Sigmoid colon (tissue), 7 donors: ENCODE results near the gene CHST8. TPM values are rescaled to one million over a fixed set of nuclear protein-coding genes. Genes with fewer than 3 reads are reported as not detected.

Source experiments
- DNase-seq: peaks from one replicate; pipeline ENCODE4 v3.0.0-alpha.2; 2019
- H3K27ac ChIP-seq, 4 donors: fragments of 200-600 bp; sonication (generic); one replicate each; pipeline ENCODE4 v1.5.1; 2016 to 2019; ENCODE audit warnings: mild to moderate bottlenecking in 1 of 4
- H3K27me3 ChIP-seq, 3 donors: fragments of 200-600 bp; sonication (generic); one replicate each; pipeline ENCODE4 v1.5.1; 2019; ENCODE audit warnings: mild to moderate bottlenecking in 1 of 3
- H3K36me3 ChIP-seq, 4 donors: fragments of 200-600 bp; sonication (generic); one replicate each; pipeline ENCODE4 v1.5.1; 2016 to 2019
- H3K4me1 ChIP-seq, 4 donors: fragments of 200-600 bp; sonication (generic); one replicate each; pipeline ENCODE4 v1.5.1; 2017 to 2019
- H3K4me3 ChIP-seq, 4 donors: fragments of 200-600 bp; sonication (generic); one replicate each; pipeline ENCODE4 v1.5.1; 2017 to 2019; ENCODE audit warnings: mild to moderate bottlenecking in 2 of 4, moderate library complexity in 1 of 4
- H3K9me3 ChIP-seq, 4 donors: fragments of 200-600 bp in 3 of 4; sonication (generic) in 3 of 4; one replicate each; pipeline versions ENCODE4 v1.5.1 to v1.6.1; 2013 to 2019
- EP300 ChIP-seq, 4 donors: sonication (generic); formaldehyde crosslinking; IDR thresholded peaks; one replicate each; pipeline ENCODE4 v1.6.1; 2017; ENCODE audit warnings: antibody characterized with exemption in 4 of 4
- POLR2A ChIP-seq, 2 donors: fragments of 450-650 bp; IDR thresholded peaks; one replicate each; pipeline ENCODE4 v1.6.1; 2016; ENCODE audit warnings: antibody characterized with exemption in 2 of 2, mild to moderate bottlenecking in 2 of 2, moderate library complexity in 2 of 2
- POLR2AphosphoS5 ChIP-seq, 4 donors: sonication (generic); formaldehyde crosslinking; IDR thresholded peaks; one replicate each; pipeline ENCODE4 v1.6.1; 2017; ENCODE audit warnings: antibody characterized with exemption in 4 of 4
- whole genome bisulfite sequencing, 2 donors: extraction: QIAGEN DNeasy Blood & Tissue Kit; methylation state at CpG; one replicate each; pipeline ENCODE4 v1.1.7; 2013; 5-methylcytosine and 5-hydroxymethylcytosine counted together
- intact Hi-C: fragments of 100-400 bp; cut with DNase I; formaldehyde crosslinking; loops from one replicate; pipeline ENCODE4 v1.15.1; 2023
- polyA plus RNA-seq, 3 donors: library from polyadenylated mRNA; stranded (reverse); fragments of 200-250 nt; gene quantifications; one replicate each; pipeline ENCODE4 v1.2.3, GENCODE V29; 2013
- total RNA-seq, 4 donors: library from RNA; depleted of rRNA; stranded (reverse); fragments of >200 nt; gene quantifications; one replicate each; pipeline ENCODE4 v1.1.0, GENCODE V29; 2016
- TF ChIP-seq, protein P1 (sequence below), 4 experiments: fragments of 450-650 bp in 3 of 4; fragments of 200-600 bp in 1 of 4; IDR thresholded peaks; one replicate each; pipeline ENCODE4 v1.5.1; 2016 to 2019; ENCODE audit warnings: antibody characterized with exemption in 4 of 4, mild to moderate bottlenecking in 3 of 4, moderate library complexity in 2 of 4
- donor health status: healthy with polysubstance abuse.
- donor health status: Bipolar disorder and iron deficiency.
- donor health status: healthy.

Gene CHST8
- total and polyA plus RNA-seq, 7 donors, result 0.35 to 0.60 (median 0.36) TPM; not detected in 4

DNA sequence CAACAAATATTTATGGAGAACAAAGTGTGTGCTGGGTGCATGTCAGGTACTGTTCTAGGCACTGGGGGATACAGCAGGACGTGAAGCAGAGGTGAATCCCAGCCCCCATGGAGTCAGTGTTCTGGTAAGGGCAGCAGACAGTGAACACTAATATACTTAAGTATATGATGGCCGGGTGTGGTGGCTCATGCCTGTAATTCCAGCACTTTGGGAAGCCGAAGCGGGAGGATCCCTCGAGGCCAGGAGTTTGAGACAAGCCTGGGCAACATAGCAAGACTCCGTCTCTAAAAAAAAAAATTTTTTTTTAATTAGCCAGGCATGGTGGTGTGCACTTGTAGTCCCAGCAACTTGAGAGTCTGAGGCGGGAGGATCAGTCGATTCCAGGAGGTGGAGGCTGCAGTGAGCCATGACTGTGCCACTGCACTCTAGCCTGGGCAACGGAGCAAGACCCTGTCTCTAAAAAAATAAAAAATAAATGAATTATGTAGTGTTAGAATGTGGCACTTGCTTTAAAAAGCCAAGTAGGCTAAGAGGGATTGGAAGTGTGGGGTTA is 22.6 kb downstream of the CHST8 start:
- H3K36me3 ChIP-seq, result no peaks in the 10 kb centered on the region
- WGBS, 2 donors, result 82 to 90% methylated on average over 9 of the region's 9 CpGs
- DNase-seq, result no peak
- TF ChIP-seq POLR2A (IDR thresholded peaks at IDR 0.05) (no peak), EP300 (IDR thresholded peaks at IDR 0.05) (no peak), POLR2AphosphoS5 (IDR thresholded peaks at IDR 0.05) (no peak)
- TF ChIP-seq, protein P1, sequence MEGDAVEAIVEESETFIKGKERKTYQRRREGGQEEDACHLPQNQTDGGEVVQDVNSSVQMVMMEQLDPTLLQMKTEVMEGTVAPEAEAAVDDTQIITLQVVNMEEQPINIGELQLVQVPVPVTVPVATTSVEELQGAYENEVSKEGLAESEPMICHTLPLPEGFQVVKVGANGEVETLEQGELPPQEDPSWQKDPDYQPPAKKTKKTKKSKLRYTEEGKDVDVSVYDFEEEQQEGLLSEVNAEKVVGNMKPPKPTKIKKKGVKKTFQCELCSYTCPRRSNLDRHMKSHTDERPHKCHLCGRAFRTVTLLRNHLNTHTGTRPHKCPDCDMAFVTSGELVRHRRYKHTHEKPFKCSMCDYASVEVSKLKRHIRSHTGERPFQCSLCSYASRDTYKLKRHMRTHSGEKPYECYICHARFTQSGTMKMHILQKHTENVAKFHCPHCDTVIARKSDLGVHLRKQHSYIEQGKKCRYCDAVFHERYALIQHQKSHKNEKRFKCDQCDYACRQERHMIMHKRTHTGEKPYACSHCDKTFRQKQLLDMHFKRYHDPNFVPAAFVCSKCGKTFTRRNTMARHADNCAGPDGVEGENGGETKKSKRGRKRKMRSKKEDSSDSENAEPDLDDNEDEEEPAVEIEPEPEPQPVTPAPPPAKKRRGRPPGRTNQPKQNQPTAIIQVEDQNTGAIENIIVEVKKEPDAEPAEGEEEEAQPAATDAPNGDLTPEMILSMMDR (IDR thresholded peaks at IDR 0.05), result no peak
- peaks cover 0 to 14% (median 0%) of the 10 kb centered on the region in 3 donors for H3K27me3 ChIP-seq
- H3K4me3 ChIP-seq, result no peak overlapping the region
- intact Hi-C loops, result no loop called here
- H3K27ac ChIP-seq, result no peak overlapping the region
- no peaks in the 10 kb centered on the region for H3K9me3 ChIP-seq
- no peaks in the 10 kb centered on the region for H3K4me1 ChIP-seq

GRCh38 chr19:33646306-33646705 is 24.6 kb downstream of the CHST8 start:
- Histone ChIP-seq H3K36me3 (no peaks in the 10 kb centered on the region), H3K4me3 (no peak overlapping the region), H3K9me3 (no peaks in the 10 kb centered on the region), H3K27ac (no peak overlapping the region), H3K4me1 (no peaks in the 10 kb centered on the region), H3K27me3 (peaks cover 0 to under 1% (median 0%) of the 10 kb centered on the region in 3 donors)
- 78 to 86% methylated on average over 4 of the region's 4 CpGs for WGBS, 2 donors
- TF ChIP-seq, protein P1 (IDR thresholded peaks at IDR 0.05), result no peak
- TF ChIP-seq POLR2AphosphoS5 (IDR thresholded peaks at IDR 0.05) (no peak), EP300 (IDR thresholded peaks at IDR 0.05) (no peak), POLR2A (IDR thresholded peaks at IDR 0.05) (no peak)
- intact Hi-C loops, result no loop called here
- no peak for DNase-seq

DNA sequence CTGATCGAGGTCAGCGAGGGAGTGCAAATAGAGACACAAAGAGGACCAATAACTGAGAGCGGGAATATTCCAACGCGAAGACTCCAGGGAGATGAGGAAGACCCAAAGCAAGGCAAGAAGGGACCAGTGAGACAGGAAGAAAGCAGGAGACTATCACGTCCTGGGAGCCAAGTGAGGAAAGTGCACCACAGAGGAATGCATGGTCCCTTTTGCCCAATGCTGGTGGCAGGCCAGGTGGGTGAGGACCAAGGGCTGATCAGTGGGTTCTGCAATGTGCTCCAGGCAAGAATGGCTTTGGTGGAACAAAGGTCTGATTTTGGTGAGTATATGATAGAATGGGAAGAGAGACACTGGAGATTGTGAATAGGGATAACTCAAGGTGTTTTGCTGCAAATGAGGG is 25.4 kb downstream of the CHST8 start:
- TF ChIP-seq, protein P1 (IDR thresholded peaks at IDR 0.05), result no peak
- TF ChIP-seq EP300 (IDR thresholded peaks at IDR 0.05) (no peak), POLR2A (IDR thresholded peaks at IDR 0.05) (no peak), POLR2AphosphoS5 (IDR thresholded peaks at IDR 0.05) (no peak)
- H3K36me3 ChIP-seq, result no peaks in the 10 kb centered on the region
- no peaks in the 10 kb centered on the region for H3K9me3 ChIP-seq
- 81 to 83% methylated on average over 6 of the region's 6 CpGs for WGBS, 2 donors
- no peak for DNase-seq
- intact Hi-C loops, result no loop called here
- peaks cover 0 to 3% (median 0%) of the 10 kb centered on the region in 3 donors for H3K27me3 ChIP-seq
- H3K4me3 ChIP-seq, result no peak overlapping the region
- H3K4me1 ChIP-seq, result no peaks in the 10 kb centered on the region
- H3K27ac ChIP-seq, result no peak overlapping the region

- Histone ChIP-seq H3K36me3 (no peaks in the 10 kb centered on the region), H3K27me3 (peaks cover 0 to 3% (median 0%) of the 10 kb centered on the region in 3 donors), H3K27ac (no peak overlapping the region), H3K9me3 (no peaks in the 10 kb centered on the region), H3K4me3 (no peak overlapping the region), H3K4me1 (no peaks in the 10 kb centered on the region)
- intact Hi-C loops, result no loop called here
- DNase-seq, result no peak
- 31 to 49% methylated on average over 4 of the region's 4 CpGs for WGBS, 2 donors
- TF ChIP-seq POLR2A (IDR thresholded peaks at IDR 0.05), result no peak
- TF ChIP-seq, protein P1 (IDR thresholded peaks at IDR 0.05), result no peak
- no peak for TF ChIP-seq POLR2AphosphoS5 (IDR thresholded peaks at IDR 0.05)
- TF ChIP-seq EP300 (IDR thresholded peaks at IDR 0.05), result no peak
Measured at GRCh38 chr19:33649627-33650305, 28.0 kb downstream of the CHST8 start.
